K562 (cell line): ENCODE results near the gene GPR152. TPM values are rescaled to one million over a fixed set of nuclear protein-coding genes. Genes with fewer than 3 reads are reported as not detected.

Source experiments
- ATF3 ChIP-seq, 2 experiments: fragments of 450-650 bp in 1 of 2; sonication (generic) in 1 of 2; formaldehyde crosslinking in 1 of 2; IDR thresholded peaks in 1 of 2; conservative IDR thresholded peaks in 1 of 2; 2 replicates each; pipeline versions ENCODE4 v1.6.1 to v1.8.1; 2016 to 2023; ENCODE audit warnings: mild to moderate bottlenecking in 2 of 2, moderate library complexity in 2 of 2, inconsistent platforms in 1 of 2, missing genetic modification reagents in 1 of 2
- CREM ChIP-seq: IDR thresholded peaks from 2 replicates; pipeline ENCODE4 v1.6.1; 2014; ENCODE audit warnings: antibody characterized with exemption, low read depth
- CTCF ChIP-seq, 3 experiments: IDR thresholded peaks in 2 of 3; conservative IDR thresholded peaks in 1 of 3; 2 replicates each; pipeline ENCODE4 v1.5.1; 2011 to 2012; ENCODE audit warnings: low read length in 3 of 3, mild to moderate bottlenecking in 3 of 3, control low read depth in 2 of 3, improper control_type of control experiment in 1 of 3, inconsistent platforms in 1 of 3, low read depth in 1 of 3, mixed read lengths in 1 of 3, moderate library complexity in 1 of 3; ENCODE audit not compliant: insufficient read depth in 2 of 3
- ESRRA ChIP-seq: fragments of 450-650 bp; IDR thresholded peaks from 2 replicates; pipeline ENCODE4 v1.6.1; 2014; ENCODE audit warnings: low read depth, mild to moderate bottlenecking, moderate library complexity, borderline replicate concordance
- ETS2 ChIP-seq: IDR thresholded peaks from 2 replicates; pipeline ENCODE4 v1.6.1; 2016; ENCODE audit warnings: borderline replicate concordance, missing genetic modification characterization, mild to moderate bottlenecking, moderate library complexity, missing compliant biosample characterization; ENCODE audit not compliant: poor library complexity, severe bottlenecking
- FOXJ2 ChIP-seq: fragments of 200-800 bp; sonication (Bioruptor generic); IDR thresholded peaks from 2 replicates; pipeline ENCODE4 v1.6.1; 2016; ENCODE audit warnings: missing genetic modification characterization, missing compliant biosample characterization
- FOXM1 ChIP-seq, 2 experiments: fragments of 450-650 bp in 1 of 2; sonication (generic) in 1 of 2; formaldehyde crosslinking in 1 of 2; IDR thresholded peaks; 2 replicates each; pipeline versions ENCODE4 v1.6.1 to v1.9.0; 2017 to 2022; ENCODE audit warnings: low read depth in 2 of 2, mild to moderate bottlenecking in 2 of 2, missing genetic modification reagents in 1 of 2, moderate library complexity in 1 of 2
- GATA2 ChIP-seq: sonication (generic); formaldehyde crosslinking; IDR thresholded peaks from 2 replicates; pipeline ENCODE4 v1.4.0; 2020; ENCODE audit warnings: mild to moderate bottlenecking, missing genetic modification reagents
- HMBOX1 ChIP-seq: sonication (generic); IDR thresholded peaks from 2 replicates; pipeline ENCODE4 v1.6.1; 2016
- JUND ChIP-seq, 2 experiments: IDR thresholded peaks; 2 replicates in 1 of 2; 3 replicates in 1 of 2; pipeline ENCODE4 v1.6.1; 2011; ENCODE audit warnings: borderline replicate concordance in 2 of 2, low read depth in 2 of 2, low read length in 2 of 2, improper control_type of control experiment in 1 of 2, missing biosample characterization in 1 of 2, missing genetic modification characterization in 1 of 2, missing genetic modification reagents in 1 of 2
- RAD21 ChIP-seq, 2 experiments: fragments of 250-450 bp in 1 of 2; fragments of 450-650 bp in 1 of 2; sonication (Bioruptor Pico) in 1 of 2; formaldehyde crosslinking in 1 of 2; IDR thresholded peaks in 1 of 2; conservative IDR thresholded peaks in 1 of 2; 2 replicates each; pipeline versions ENCODE4 v1.4.0 to v1.8.0; 2020 to 2022; ENCODE audit warnings: mild to moderate bottlenecking in 2 of 2, moderate library complexity in 1 of 2
- SMAD4 ChIP-seq: fragments of 250-450 bp; sonication (Bioruptor Pico); conservative IDR thresholded peaks from 2 replicates; pipeline ENCODE4 v1.8.0; 2021; ENCODE audit warnings: inconsistent platforms, mild to moderate bottlenecking, moderate library complexity
- SMARCA4 ChIP-seq: fragments of 450-650 bp; IDR thresholded peaks from 2 replicates; pipeline ENCODE4 v1.6.1; 2016
- SMARCE1 ChIP-seq: fragments of 450-650 bp; IDR thresholded peaks from 2 replicates; pipeline ENCODE4 v1.7.1; 2016; ENCODE audit warnings: mild to moderate bottlenecking
- TCF3 ChIP-seq: sonication (generic); formaldehyde crosslinking; IDR thresholded peaks from 2 replicates; pipeline ENCODE4 v1.4.0; 2020; ENCODE audit warnings: mild to moderate bottlenecking, missing genetic modification reagents
- ZBTB2 ChIP-seq: fragments of 450-650 bp; IDR thresholded peaks from 2 replicates; pipeline ENCODE4 v1.6.1; 2016; ENCODE audit warnings: antibody characterized with exemption
- ZEB2 ChIP-seq: fragments of 450-650 bp; IDR thresholded peaks from 2 replicates; pipeline ENCODE4 v1.6.1; 2016
- ZNF184 ChIP-seq: sonication (generic); formaldehyde crosslinking; IDR thresholded peaks from 2 replicates; pipeline ENCODE4 v1.5.0; 2020; ENCODE audit warnings: missing genetic modification reagents
- ZNF280B ChIP-seq: fragments of 250-450 bp; sonication (Bioruptor Pico); IDR thresholded peaks from 2 replicates; pipeline ENCODE4 v1.5.1; 2021; ENCODE audit warnings: mild to moderate bottlenecking
- ZNF766 ChIP-seq: fragments of 200-800 bp; sonication (Bioruptor generic); conservative IDR thresholded peaks from 2 replicates; pipeline ENCODE4 v1.6.1; 2016; ENCODE audit warnings: missing genetic modification characterization, missing compliant biosample characterization
- polyA plus RNA-seq, 8 experiments: library from polyadenylated mRNA; depleted of rRNA in 4 of 8; stranded (reverse) in 5 of 8; unstranded in 3 of 8; fragments of >200 nt; fragmentation: Nextera tagmentation in 2 of 8; fragmentation: Illumina TruSeq in 1 of 8; extraction: Ambion mirVana in 2 of 8; extraction: Trizol in 1 of 8; gene quantifications; 2 replicates each; pipeline versions ENCODE4 v1.2.1 to v1.2.3, GENCODE V29; 2011 to 2014; ENCODE audit warnings: inconsistent platforms in 1 of 8, missing spikeins in 1 of 8
- total RNA-seq, 7 experiments: library from RNA; depleted of rRNA in 6 of 7; stranded (reverse); fragments of >200 nt in 6 of 7; fragmentation: Illumina TruSeq in 2 of 7; extraction: Trizol in 2 of 7; gene quantifications; 2 replicates each; pipeline versions ENCODE4 v1.2.1 to v1.2.3, GENCODE V29; 2011 to 2021; ENCODE audit warnings: low replicate concordance in 1 of 7

Gene GPR152
- total and polyA plus RNA-seq, 9 of the 15 experiments (the other 6 are each of a cell fraction or from before 2014, with no cell fraction given), result not detected

GRCh38 chr11:67463186-67463585 lies 10.7 kb upstream of the GPR152 start (continued):
- TF ChIP-seq RAD21 (CRISPR knock-in tag; conservative IDR thresholded peaks at IDR 0.05 in 1 of 2, IDR thresholded peaks at IDR 0.05 in 1 of 2) (peak in 1 of 2 experiments; percentile 29; a peak in 2 of 4 replicates), GATA2 (peak; percentile 69), ZNF766 (CRISPR knock-in tag) (0 out of 2 replicates have a peak, but pooled peaks have one; percentile 24), ATF3 (IDR thresholded peaks at IDR 0.05) (no peak), ATF3 (CRISPR knock-in tag; conservative IDR thresholded peaks at IDR 0.05) (0 out of 2 replicates have a peak, but pooled peaks have one; percentile 6), JUND (IDR thresholded peaks at IDR 0.05; ENCODE audit: borderline replicate concordance, low read depth, low read length) (peak; percentile 77), JUND (tag; IDR thresholded peaks at IDR 0.05; ENCODE audit: borderline replicate concordance, low read depth, low read length) (peak; percentile 65; the same call in 1 of the 3 replicates), ZNF184 (CRISPR knock-in tag) (no peak), ZEB2 (peak; percentile 73), FOXM1 (IDR thresholded peaks at IDR 0.05; ENCODE audit: low read depth) (no peak), FOXM1 (CRISPR knock-in tag; IDR thresholded peaks at IDR 0.05; ENCODE audit: low read depth) (0 out of 2 replicates have a peak, but pooled peaks have one; percentile 19), ETS2 (tag) (no peak), ZNF280B (CRISPR knock-in tag) (no peak), SMAD4 (CRISPR knock-in tag) (peak; percentile 8; the same call in 1 of the 2 replicates), SMARCA4 (peak; percentile 48; the same call in 1 of the 2 replicates), FOXJ2 (tag) (0 out of 2 replicates have a peak, but pooled peaks have one; percentile 17), CTCF (IDR thresholded peaks at IDR 0.05 in 2 of 3, conservative IDR thresholded peaks at IDR 0.05 in 1 of 3; ENCODE audit: insufficient read depth in 2 of 3, low read depth in 1 of 3, low read length in 3 of 3) (peak; percentile 14 to 27 (median 19); a peak in 3 of 6 replicates), SMARCE1 (peak; percentile 44; the same call in 1 of the 2 replicates), ESRRA (peak; percentile 66; the same call in 1 of the 2 replicates), HMBOX1 (0 out of 2 replicates have a peak, but pooled peaks have one; percentile 30), CREM (peak; percentile 49), TCF3 (CRISPR knock-in tag) (0 out of 2 replicates have a peak, but pooled peaks have one; percentile 10), ZBTB2 (0 out of 2 replicates have a peak, but pooled peaks have one; percentile 24)
